Thyroid gland (tissue), 4 donors: ENCODE results near the gene RPL5. TPM values are rescaled to one million over a fixed set of nuclear protein-coding genes. Genes with fewer than 3 reads are reported as not detected.

Experiments used
- DNase-seq, 2 donors: peaks; one replicate each; pipeline ENCODE4 v3.0.0-alpha.2; 2019
- H3K27ac ChIP-seq, 3 donors: fragments of 200-600 bp; sonication (generic); 1 replicate in 2 of 3; 2 replicates in 1 of 3; pipeline ENCODE4 v1.5.1; 2016 to 2019; ENCODE audit warnings: mild to moderate bottlenecking in 1 of 3, moderate library complexity in 1 of 3
- H3K27me3 ChIP-seq: fragments of 200-600 bp; sonication (generic); one replicate; pipeline ENCODE4 v1.5.1; 2019
- H3K36me3 ChIP-seq, 2 donors: fragments of 200-600 bp; sonication (generic); one replicate each; pipeline ENCODE4 v1.5.1; 2016 to 2019
- H3K4me1 ChIP-seq, 2 donors: fragments of 200-600 bp; sonication (generic); one replicate each; pipeline ENCODE4 v1.5.1; 2017 to 2019
- H3K4me3 ChIP-seq, 3 donors: fragments of 200-600 bp; sonication (generic); replicated peaks in 1 of 3; 1 replicate in 2 of 3; 2 replicates in 1 of 3; pipeline ENCODE4 v1.5.1; 2016; ENCODE audit warnings: mild to moderate bottlenecking in 1 of 3
- H3K9me3 ChIP-seq: fragments of 200-600 bp; sonication (generic); one replicate; pipeline ENCODE4 v1.5.1; 2017
- CTCF ChIP-seq, 6 experiments: fragments of 200-600 bp in 3 of 6; fragments of 450-650 bp in 3 of 6; sonication (generic) in 3 of 6; IDR thresholded peaks; one replicate each; pipeline ENCODE4 v1.5.1; 2016 to 2019; ENCODE audit warnings: antibody characterized with exemption in 6 of 6, mild to moderate bottlenecking in 2 of 6, inconsistent platforms in 1 of 6, moderate library complexity in 1 of 6
- POLR2A ChIP-seq, 2 donors: fragments of 450-650 bp; IDR thresholded peaks; one replicate each; pipeline ENCODE4 v1.6.1; 2017; ENCODE audit warnings: antibody characterized with exemption in 2 of 2, mild to moderate bottlenecking in 2 of 2, moderate library complexity in 1 of 2
- WGBS, 2 donors: methylation state at CpG; one replicate each; pipeline ENCODE4 v1.1.5; 2017; 5-methylcytosine and 5-hydroxymethylcytosine counted together
- intact Hi-C: fragments of 100-400 bp; cut with DNase I; formaldehyde crosslinking; loops from one replicate; pipeline ENCODE4 v1.15.1; 2023
- total RNA-seq, 4 donors: library from RNA; depleted of rRNA; stranded (reverse); fragments of >200 nt; gene quantifications; one replicate each; pipeline ENCODE4 v1.2.3, GENCODE V29; 2016

Gene RPL5
- total RNA-seq, 4 donors from 2014 or later: 1,556 to 2,409 (median 1,666) TPM

- H3K27ac ChIP-seq: no peak overlapping the region
- no peak for TF ChIP-seq CTCF (IDR thresholded peaks at IDR 0.05)
- no peak for TF ChIP-seq POLR2A (IDR thresholded peaks at IDR 0.05)
- H3K36me3 ChIP-seq: no peaks in the 10 kb centered on the region
- H3K9me3 ChIP-seq: no peaks in the 10 kb centered on the region
- DNase-seq: no peak
- H3K27me3 ChIP-seq: no peaks in the 10 kb centered on the region
- H3K4me3 ChIP-seq: no peak overlapping the region
- 92 to 95% methylated on average over 2 of the region's 2 CpGs for WGBS, 2 donors
- H3K4me1 ChIP-seq: no peaks in the 10 kb centered on the region
- intact Hi-C loops: loop anchor here (10.0 kb wide), 1 partner anchor 213 kb away; no protein-coding TSS in a partner anchor
Measured at GRCh38 chr1:92851729-92852128, 19.9 kb downstream of the RPL5 start.

GRCh38 chr1:92853299-92853698, 21.5 kb downstream of the RPL5 start:
- TF ChIP-seq POLR2A (IDR thresholded peaks at IDR 0.05): no peak
- no peak for TF ChIP-seq CTCF (IDR thresholded peaks at IDR 0.05)
- Histone ChIP-seq H3K4me1 (no peaks in the 10 kb centered on the region), H3K9me3 (no peaks in the 10 kb centered on the region), H3K27ac (no peak overlapping the region), H3K4me3 (no peak overlapping the region), H3K36me3 (no peaks in the 10 kb centered on the region), H3K27me3 (no peaks in the 10 kb centered on the region)
- intact Hi-C loops: loop anchor here (10.0 kb wide), 1 partner anchor 212 kb away; no protein-coding TSS in a partner anchor
- WGBS, 2 donors: 87 to 91% methylated on average over 2 of the region's 2 CpGs
- DNase-seq: no peak

GRCh38 chr1:92854101-92854785, 22.4 kb downstream of the RPL5 start:
- intact Hi-C loops: loop anchor here (10.0 kb wide), 1 partner anchor 211 kb away; no protein-coding TSS in a partner anchor
- H3K27ac ChIP-seq: no peak overlapping the region

GRCh38 chr1:92855236-92855635, 23.4 kb downstream of the RPL5 start:
- no peaks in the 10 kb centered on the region for H3K27me3 ChIP-seq
- no peak for DNase-seq
- WGBS, 2 donors: 96 to 97% methylated on average over 4 of the region's 4 CpGs
- H3K27ac ChIP-seq: no peak overlapping the region
- intact Hi-C loops: loop anchor here (10.0 kb wide), 1 partner anchor 210 kb away; no protein-coding TSS in a partner anchor
- no peaks in the 10 kb centered on the region for H3K9me3 ChIP-seq
- H3K36me3 ChIP-seq: no peaks in the 10 kb centered on the region
- no peaks in the 10 kb centered on the region for H3K4me1 ChIP-seq
- no peak overlapping the region for H3K4me3 ChIP-seq
- no peak for TF ChIP-seq CTCF (IDR thresholded peaks at IDR 0.05)
- TF ChIP-seq POLR2A (IDR thresholded peaks at IDR 0.05): no peak

More at GRCh38 chr1:92854101-92854785, 22.4 kb downstream of the RPL5 start:
- Histone ChIP-seq H3K27me3 (no peaks in the 10 kb centered on the region), H3K36me3 (no peaks in the 10 kb centered on the region), H3K9me3 (no peaks in the 10 kb centered on the region), H3K4me3 (no peak overlapping the region), H3K4me1 (no peaks in the 10 kb centered on the region)
- TF ChIP-seq POLR2A (IDR thresholded peaks at IDR 0.05) (no peak), CTCF (IDR thresholded peaks at IDR 0.05) (no peak)
- no peak for DNase-seq

- no peaks in the 10 kb centered on the region for H3K27me3 ChIP-seq
- 85 to 90% methylated on average over 5 of the region's 5 CpGs for WGBS, 2 donors
- H3K4me3 ChIP-seq: no peak overlapping the region
- intact Hi-C loops: loop anchor here (2.0 to 10.0 kb wide), 3 partner anchors 103 to 207 kb away; partner anchors contain the start of gene DIPK1A
- no peaks in the 10 kb centered on the region for H3K4me1 ChIP-seq
- H3K9me3 ChIP-seq: no peaks in the 10 kb centered on the region
- no peak overlapping the region for H3K27ac ChIP-seq
- DNase-seq: no peak
- no peaks in the 10 kb centered on the region for H3K36me3 ChIP-seq
- no peak for TF ChIP-seq CTCF (IDR thresholded peaks at IDR 0.05)
- TF ChIP-seq POLR2A (IDR thresholded peaks at IDR 0.05): no peak
Measured at GRCh38 chr1:92857817-92858216, 26.0 kb downstream of the RPL5 start.
